ENCODE results near the gene HSPG2.
A peak's percentile ranks its signal among the peaks of the same experiment; 100 is the strongest.
"Not testable (repeated sequence)": the region's sequence is repeated elsewhere in the genome, so short reads cannot be mapped to it uniquely, and the experiment has no call there.

The HSPG2 gene

DNA sequence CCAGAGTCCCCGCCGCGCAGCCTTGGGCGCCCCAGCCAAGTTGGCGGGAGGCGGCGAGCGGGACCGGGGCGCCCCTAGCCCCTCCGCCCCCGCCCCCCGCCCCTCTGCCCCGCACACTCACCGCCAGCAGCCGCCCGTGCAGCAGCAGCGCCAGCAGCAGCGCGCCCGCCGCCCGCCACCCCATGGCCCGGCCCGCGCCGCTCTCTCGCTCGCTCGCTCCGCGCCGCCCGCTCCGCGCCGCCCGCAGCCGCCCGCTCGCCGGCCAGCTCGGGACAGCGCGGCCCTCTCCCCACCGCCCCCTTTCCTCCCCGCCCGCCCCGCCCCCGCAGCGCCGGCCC is at the start of gene HSPG2:
Gene HSPG2 (minus strand): TSS at position 277 of the 338 bp plus-strand sequence. CDS start 93 bp downstream, at position 184.
- no peak for DNase-seq

DNA sequence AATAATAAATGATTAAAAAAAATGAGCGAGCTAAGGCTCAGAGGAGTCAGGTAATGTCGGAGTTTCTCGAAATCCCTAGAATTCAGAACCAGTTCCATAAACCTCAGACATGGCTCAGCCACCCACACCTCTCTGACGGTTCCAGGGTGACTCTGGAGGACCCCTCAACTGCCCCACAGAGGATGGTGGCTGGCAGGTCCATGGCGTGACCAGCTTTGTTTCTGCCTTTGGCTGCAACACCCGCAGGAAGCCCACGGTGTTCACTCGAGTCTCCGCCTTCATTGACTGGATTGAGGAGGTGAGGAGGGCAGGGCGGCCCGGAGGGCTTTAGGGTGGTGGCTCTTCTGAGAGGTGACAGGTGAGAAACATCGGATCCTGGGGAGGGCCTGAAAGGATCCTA is 49.3 kb upstream of the HSPG2 start:
- not testable (repeated sequence) for DNase-seq

DNA sequence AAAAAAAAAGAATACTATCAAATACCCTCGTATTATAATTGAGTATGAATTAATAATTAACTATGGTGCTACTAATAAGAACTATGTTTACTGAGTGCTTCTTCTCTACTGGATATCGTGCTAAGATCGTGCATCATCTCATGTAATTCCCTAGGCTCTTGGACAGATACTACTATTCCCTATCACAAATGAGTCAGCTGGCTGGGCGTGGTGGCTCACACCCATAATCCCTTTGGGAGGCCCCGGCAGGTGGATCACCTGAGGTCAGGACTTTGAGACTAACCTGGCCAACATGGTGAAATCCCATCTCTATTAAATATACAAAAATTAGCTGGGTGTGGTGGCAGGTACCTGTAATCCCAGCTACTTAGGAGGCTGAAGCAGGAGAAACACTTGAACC is 48.8 kb upstream of the HSPG2 start:
- not testable (repeated sequence) for DNase-seq

DNA sequence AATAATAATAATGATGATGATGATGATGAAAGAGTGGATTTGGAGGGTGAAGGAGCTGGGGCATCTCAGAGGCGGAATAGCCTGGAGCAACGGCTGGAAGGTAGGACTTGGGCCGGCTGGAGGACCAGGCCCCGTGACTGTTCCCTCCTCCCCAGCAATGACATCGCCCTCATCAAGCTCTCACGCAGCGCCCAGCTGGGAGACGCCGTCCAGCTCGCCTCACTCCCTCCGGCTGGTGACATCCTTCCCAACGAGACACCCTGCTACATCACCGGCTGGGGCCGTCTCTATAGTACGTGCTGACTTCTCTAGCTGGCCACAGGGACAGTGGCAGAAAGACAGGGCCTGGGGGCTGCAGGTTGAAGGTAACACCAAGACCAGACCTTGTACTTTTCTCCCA is 46.4 kb upstream of the HSPG2 start:
- DNase-seq = not testable (repeated sequence)

DNA sequence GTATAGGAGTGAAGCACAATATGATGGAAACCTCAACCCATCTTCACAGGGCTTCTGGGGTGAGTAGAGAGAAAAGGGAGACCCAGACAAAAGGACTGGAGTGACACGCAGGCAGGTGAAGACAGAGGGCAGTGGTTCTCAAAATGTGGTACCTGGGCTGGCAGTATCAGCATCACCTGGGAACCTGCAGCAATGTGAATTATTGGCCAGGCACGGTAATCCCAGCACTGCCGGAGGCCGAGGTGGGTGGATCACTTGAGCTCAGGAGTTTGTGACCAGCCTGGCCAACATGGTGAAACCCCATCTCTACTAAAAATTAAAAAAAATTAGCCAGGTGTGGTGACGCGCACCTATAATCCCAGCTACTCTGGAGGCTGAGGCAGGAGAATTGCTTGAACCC is 45.0 kb upstream of the HSPG2 start:
- not testable (repeated sequence) for DNase-seq

DNA sequence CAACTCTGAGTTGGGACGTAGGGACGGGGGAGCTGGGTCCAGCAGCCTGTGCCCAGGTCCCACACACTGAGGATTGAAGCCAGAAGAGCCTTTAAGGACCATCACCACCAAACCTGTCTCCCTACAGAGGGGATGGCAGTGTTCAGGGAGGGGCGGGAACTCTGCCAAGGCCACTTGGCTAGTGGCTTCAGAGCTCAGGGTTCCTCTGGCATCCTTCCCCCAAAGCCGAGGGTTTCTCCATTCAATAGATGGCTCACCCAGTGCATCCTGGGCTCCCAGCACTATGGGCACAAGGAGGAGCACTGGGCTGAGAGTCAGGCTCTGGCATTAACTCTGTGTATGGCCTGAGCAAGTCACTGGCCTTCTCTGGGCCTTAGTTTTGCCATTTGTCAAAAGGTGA is 44.1 kb upstream of the HSPG2 start:
- not testable (repeated sequence) for DNase-seq

DNA sequence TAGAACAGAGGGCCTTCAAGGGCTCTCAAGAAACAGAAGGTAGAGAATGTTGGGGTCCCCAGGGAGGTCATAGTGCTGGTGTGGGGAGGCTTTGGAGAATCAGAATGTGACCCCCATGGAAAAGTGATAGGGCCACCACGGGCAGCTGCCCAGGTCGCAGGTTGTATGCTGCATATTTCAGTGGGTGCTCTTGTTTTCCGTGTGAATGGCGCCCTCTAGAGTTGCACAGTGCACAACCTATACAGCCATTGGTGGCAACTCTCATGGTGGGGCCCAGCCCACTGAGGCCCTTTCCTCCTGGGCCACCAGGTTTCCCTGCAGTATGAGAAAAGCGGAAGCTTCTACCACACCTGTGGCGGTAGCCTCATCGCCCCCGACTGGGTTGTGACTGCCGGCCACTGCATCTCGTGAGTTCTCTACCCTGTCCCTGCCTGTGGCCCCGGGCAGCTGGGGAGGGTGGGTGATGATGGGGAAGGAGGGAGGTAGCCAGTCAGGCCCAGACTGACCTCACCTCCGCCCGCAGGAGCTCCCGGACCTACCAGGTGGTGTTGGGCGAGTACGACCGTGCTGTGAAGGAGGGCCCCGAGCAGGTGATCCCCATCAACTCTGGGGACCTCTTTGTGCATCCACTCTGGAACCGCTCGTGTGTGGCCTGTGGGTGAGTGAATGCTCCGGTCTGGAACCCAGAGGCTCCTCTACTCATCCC is 43.6 kb upstream of the HSPG2 start:
- DNase-seq = not testable (repeated sequence)

DNA sequence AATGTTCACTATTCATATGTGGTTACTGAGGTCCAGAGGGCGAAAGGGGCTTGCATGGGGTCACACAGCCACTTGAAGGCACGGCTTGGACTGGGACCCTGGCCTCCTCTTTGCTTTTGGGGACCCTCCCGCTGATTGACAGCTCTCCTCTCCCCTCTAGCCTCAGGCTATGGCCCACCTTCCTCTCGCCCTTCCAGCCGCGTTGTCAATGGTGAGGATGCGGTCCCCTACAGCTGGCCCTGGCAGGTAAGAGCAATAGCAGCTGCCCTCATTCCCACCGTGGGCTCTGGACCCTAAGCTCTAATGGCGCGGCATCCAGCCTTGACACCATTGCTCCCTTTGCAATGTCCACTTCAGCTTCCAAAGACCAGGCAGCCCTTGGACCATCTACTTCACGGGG is 41.1 kb upstream of the HSPG2 start:
- not testable (repeated sequence) for DNase-seq

DNA sequence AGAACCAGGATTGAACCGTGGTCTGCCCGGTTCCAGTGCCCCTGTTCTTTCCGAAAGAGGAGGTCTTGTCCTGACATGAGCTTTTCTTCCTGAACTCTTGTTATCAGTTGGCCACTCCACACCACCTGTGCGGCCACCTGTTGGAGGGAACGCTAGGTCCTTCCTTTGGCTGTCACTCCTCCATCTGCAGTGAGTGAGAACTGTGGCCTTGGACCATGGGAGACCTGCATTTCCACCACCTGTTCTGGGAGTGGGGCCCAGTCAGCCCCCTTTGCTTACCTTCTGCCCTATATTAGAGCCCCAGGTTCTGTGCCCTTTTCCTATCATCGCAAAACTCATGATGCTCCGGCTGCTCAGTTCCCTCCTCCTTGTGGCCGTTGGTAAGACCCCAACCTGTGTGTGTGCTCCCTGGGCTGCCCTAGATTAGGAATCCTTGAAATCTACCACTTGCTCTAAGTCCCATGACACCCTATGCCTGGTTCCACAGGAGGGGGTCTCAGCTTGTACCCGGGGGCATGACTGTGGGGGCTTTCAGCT is 39.7 kb upstream of the HSPG2 start, which contains the start of gene CELA3B:
Gene CELA3B (plus strand): TSS at position 320 of the 537 bp plus-strand sequence. CDS start 18 bp downstream, at position 338.
- not testable (repeated sequence) for DNase-seq

DNA sequence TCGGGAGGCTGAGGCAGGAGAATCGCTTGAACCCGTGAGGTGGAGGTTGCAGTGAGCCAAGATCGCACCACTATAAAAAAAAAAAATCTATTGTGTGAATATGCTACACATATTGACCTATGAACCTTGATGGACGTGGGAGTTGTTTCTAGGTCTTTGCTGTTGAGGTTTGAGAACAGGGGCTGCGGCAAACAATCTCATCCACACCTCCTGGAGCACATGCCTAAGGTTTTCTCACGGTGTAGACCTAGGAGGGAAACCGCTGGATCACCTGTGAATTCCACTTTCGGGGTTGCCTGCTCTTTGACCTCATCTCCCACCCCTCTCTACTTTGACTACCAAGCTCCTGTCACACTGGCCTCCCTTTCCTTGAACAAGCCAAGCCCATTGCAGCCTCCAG is 38.2 kb upstream of the HSPG2 start:
- not testable (repeated sequence) for DNase-seq

DNA sequence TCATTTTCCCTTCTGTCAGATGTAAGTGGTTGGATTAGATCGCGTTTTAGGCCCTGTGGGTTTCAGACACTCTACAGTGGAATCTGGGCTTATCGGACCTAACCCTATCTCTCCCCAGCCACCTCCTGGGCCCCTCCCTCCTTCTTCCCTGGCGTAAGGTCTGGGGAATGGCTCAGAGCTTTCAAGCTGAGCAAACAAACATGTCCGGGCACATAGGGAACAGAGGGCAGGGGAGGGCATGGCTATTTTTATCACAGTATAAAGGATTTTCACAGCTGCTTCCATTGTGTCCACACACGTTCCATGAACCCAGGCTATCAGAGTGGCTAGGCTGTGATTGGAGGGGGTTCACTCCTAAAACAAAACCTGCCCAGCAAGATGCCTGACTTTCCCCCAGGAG is 37.6 kb upstream of the HSPG2 start:
- DNase-seq = not testable (repeated sequence)

DNA sequence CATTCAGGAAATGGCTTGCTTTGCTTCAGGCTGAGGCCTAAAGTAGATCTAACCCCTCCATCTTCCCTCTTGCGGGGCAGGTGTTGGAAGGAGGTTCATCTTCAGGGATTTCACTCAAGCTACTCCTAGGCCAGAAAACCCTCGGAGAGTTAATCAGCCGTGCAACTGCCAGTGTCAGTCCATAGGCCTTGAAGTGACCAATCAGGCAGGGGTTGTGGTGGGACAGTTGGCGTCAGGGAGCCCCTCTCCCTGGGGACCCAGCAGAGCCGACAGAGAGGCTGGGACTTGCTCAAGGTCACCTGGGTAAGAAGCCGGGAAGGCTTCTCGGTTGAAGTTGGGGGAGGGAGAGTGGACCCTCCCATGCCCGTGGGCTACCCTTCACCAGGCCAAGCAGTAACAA is 36.8 kb upstream of the HSPG2 start:
- not testable (repeated sequence) for DNase-seq

DNA sequence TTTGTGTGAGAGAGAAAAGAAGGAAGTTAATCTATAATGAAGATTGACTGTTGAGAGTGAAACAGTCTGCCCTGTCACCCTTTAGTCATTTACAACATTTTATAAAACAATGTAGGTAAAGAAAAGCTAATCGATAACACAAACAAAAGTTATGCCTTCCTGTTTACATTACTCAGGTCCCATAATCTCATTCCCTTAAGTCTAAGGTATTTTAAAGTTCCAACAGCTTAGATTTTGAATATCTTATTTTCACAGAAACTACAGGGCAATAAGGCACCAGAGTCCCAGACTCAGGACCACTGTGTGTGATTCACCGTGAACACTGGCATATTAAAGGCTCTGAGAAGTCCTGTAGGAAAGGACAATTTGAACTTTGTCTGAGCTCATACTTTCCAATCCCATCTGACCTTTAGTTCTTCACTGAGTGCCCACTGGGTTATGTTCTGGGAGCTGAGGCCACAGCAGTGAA is 35.9 kb upstream of the HSPG2 start:
- DNase-seq = not testable (repeated sequence)

DNA sequence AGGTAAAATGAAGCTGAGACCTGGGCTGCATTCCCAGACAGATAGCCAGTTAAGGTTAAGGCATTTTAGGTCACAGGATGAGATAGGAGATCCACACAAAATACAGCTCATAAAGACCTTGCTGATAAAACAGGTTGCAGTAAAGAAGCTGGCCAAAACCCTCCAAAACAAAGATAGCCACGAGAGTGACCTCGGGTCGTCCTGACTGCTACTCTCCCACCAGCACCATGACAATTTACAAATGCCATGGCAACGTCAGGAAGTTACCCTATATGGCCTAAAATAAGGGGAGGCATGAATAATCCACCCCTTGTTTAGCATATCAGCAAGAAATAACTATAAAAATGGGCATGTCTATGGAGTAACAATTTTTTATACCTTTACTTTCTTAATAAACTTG is 33.4 kb upstream of the HSPG2 start:
- not testable (repeated sequence) for DNase-seq

DNA sequence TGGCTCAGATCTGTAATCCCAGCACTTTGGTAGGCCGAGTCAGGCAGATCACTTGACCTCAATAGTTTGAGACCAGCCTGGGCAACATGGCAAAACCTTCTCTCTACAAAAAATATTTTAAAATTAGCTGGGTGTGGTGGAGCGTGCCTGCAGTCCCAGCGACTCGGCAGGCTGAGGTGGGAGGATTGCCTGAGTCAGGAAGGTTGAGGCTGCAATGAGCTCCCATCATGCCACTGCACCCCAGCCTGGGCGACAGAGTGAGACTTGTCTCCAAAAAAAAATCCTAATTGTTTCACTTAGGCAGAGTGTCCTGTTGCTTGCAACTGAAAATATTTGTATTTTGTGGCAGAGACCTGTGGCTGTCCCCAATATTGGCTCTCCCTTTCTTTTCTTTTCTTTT is 32.0 kb upstream of the HSPG2 start:
- DNase-seq = not testable (repeated sequence)

DNA sequence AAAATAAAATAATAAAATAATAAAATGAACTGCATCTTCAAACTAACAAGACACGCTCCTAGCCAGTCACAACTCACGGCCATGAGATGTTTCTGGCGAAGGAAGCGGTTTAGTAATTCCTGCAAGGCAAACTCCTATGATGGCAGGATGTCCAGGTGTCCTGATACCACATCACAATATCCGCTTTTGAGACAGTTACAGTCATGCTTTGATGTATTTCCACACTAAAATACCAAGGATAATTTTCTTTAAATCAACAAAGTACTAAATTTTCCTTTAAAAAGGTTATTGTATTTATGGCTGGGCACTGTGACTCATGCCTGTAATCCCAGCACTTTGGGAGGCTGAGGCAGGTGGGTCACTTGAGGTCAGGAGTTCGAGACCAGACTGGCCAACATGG is 30.1 kb upstream of the HSPG2 start:
- DNase-seq = not testable (repeated sequence)

DNA sequence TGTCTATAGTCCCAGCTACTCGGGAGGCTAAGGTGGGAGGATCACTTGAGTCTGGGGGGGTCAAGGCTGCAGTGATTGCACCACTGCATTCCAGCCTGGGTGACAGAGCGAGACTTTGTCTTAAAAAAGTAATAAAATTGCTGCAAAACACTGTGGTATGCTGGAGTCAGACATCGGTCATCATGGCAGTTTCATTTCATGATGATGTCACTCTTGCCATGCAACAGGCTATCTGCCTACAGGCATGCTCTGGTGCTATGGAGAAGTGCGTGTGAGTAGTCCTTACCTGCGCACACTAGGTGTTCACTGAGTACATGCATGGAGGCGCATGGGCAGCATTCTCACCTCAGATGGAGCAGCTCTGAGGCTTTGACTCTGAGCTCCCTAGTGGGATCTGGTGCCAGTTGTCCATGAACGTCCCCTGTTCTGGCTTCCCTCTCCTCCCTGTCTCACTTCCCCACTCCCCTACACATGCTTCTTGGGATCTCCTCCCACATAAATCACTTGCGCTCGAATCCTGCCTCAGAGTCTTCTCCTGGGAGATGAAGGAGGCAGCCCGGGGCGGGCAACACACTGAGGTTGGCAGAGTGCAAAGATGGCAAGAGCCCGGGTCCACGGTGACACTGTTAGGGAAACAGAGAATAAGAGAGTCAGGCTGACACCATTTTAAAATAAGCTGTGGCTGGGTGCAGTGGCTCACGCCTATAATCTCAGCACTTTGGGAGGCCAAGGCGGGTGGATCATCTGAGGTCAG is 29.3 kb upstream of the HSPG2 start:
- DNase-seq = no peak

DNA sequence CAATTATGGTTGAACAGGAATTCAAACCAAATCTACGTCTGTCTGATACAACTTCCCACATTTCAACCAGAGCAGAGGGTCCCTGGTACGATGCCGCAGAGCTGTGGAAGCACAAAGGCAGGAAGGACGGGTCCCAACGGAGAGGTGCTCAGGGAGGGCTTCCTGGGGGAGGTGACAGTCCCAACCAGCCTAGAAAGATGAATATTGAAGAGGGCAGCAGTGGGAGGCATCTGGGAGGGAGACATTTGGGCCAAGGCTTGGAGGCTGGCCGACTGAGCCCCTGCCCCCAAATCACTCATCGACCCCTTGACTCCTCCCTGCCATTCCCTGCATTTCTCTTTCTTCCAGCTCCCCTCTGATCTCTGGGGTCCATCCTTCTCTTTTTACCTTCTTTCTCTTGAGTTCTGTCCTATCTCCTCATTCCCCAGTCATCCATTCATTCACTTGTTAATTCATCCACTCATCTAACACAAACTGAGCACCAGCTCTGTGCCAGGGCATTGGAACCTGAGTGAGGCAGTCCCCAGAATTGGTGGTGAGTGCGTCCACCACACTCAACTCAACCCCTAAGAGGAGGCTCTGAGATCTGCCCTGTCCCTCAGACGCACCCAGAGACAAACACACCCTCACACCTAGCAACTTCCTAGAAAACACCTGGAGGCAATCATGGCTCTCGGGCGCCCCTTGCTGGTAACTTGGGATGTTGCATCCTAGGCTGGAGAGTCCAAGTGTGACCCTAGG is 26.5 kb upstream of the HSPG2 start:
- DNase-seq = peak; percentile 80 to 82

DNA sequence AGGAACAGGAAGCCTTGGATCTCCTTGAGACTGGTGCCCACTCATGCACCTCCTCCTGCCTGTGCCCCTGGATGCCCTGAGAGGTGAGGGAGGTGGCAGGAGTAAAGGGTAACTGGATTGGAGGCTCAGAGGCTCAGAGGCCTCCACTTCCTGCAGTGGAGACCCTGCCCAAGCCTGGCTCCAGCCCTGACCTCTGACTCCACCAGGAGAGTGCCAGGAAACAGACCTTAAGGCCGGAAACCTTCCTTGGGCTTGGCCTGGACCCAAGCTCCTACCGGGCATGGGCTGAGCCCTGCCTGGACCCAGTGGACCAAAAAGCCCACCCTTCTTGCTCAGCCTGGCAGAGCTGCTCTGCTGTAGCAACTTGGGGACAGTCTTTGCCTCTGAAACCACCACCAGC is 24.7 kb upstream of the HSPG2 start:
- no peak for DNase-seq

DNA sequence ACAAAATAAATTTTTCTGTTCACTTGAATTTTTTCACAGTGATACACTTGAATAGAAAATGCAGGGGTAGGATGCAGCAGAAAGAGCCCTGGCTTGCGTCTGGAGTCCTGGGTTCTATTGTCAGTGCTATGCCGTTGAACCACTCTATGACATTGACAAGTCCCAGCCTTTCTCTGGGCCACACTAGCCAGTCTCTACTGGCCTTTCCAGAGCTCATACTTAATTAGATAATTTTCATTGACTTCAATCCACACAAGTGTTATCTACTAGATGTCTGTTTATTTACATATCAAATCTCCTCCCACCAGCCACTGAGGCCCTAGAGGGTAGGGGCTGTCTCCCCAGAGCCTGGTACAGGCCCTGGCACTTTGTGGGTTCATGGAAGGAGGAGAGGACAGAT is 24.2 kb upstream of the HSPG2 start:
- no peak for DNase-seq

DNA sequence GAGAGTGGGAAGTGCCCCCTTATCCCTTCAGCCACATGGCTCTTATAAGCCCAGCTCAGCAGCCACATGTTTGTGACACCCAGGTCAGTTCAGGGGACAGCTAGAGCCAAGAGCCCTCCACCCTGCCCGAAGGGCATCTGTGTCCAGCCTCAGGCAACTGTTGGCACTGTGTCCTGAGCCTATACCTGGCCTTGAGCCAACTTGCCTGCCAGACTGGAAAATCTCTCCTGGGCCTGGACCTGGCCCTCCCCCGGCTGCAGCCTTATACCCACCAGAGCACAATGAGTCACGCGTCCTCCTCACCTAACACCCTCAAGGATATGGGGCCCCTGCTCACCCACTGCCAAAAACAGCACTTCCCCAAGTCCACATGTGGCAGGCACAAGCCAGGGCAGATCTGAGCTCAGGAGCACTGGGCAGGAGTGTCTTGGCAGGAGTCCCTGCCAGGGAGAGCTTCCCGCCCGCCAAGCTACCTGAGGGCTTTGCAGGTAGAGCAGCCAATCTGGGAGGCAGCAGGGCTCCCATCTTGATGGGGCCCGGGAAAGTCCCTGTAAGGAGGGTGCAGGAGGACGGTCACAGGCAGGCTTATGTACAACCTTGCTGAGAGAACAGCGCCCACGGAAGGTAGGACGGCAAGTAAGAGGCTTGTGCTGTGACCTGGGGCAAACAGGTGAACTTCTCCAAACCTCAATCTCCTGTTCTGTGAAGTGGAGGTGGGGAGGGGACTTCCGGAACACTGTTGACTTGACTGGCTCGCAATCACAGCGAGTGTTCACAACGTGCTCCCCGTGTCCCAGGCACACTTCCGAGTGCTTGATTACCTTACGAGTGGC is 19.8 kb upstream of the HSPG2 start:
- peak; percentile 76 to 77 for DNase-seq

Measured in CD4-positive, alpha-beta T cell treated with Interleukin-4 for 1 hour (primary cell).